WTC11 (cell line): ENCODE measurements around the gene LRRN1.
"Not testable (repeated sequence)": the region's sequence is repeated elsewhere in the genome, so short reads cannot be mapped to it uniquely, and the experiment has no call there.

ENCODE experiments used
- ATF1 ChIP-seq: sonication (generic); formaldehyde crosslinking; IDR thresholded peaks from 2 replicates; pipeline ENCODE4 v1.8.1; 2023; ENCODE audit warnings: mild to moderate bottlenecking, moderate library complexity, missing genetic modification reagents
- ATF6 ChIP-seq: sonication (generic); formaldehyde crosslinking; IDR thresholded peaks from 2 replicates; pipeline ENCODE4 v1.8.1; 2023; ENCODE audit warnings: mild to moderate bottlenecking, missing genetic modification reagents
- CTCF ChIP-seq: fragments of 200-600 bp; IDR thresholded peaks from 2 replicates; pipeline ENCODE4 v1.8.0; 2022; ENCODE audit warnings: antibody characterized with exemption
- ERG ChIP-seq: fragments of 250-450 bp; sonication (Bioruptor Pico); IDR thresholded peaks from 2 replicates; pipeline ENCODE4 v1.8.0; 2021; ENCODE audit warnings: mild to moderate bottlenecking
- SP1 ChIP-seq: sonication (generic); formaldehyde crosslinking; conservative IDR thresholded peaks from 2 replicates; pipeline ENCODE4 v1.8.1; 2022; ENCODE audit warnings: missing genetic modification reagents
- TEAD4 ChIP-seq: sonication (generic); formaldehyde crosslinking; IDR thresholded peaks from 2 replicates; pipeline ENCODE4 v1.8.0; 2022; ENCODE audit warnings: mild to moderate bottlenecking, missing genetic modification reagents
- TP53 ChIP-seq: sonication (generic); formaldehyde crosslinking; IDR thresholded peaks from 2 replicates; pipeline ENCODE4 v1.8.1; 2023; ENCODE audit warnings: mild to moderate bottlenecking, missing genetic modification reagents
- ZNF263 ChIP-seq: sonication (generic); formaldehyde crosslinking; IDR thresholded peaks from 2 replicates; pipeline ENCODE4 v1.8.1; 2022; ENCODE audit warnings: low read depth, mild to moderate bottlenecking, moderate library complexity, missing genetic modification reagents

GRCh38 chr3:3828417-3828816, 29.2 kb downstream of the LRRN1 start:
- TF ChIP-seq ZNF263; CTCF; TP53 (CRISPR knock-in tag); TEAD4; ATF1 (CRISPR knock-in tag); SP1 (CRISPR knock-in tag); ATF6 (CRISPR knock-in tag); ERG (CRISPR knock-in tag): not testable (repeated sequence)
